ENCODE results near the gene ARMC12.
A peak's percentile ranks its signal among the peaks of the same experiment; 100 is the strongest.
"Not testable (repeated sequence)": the region's sequence is repeated elsewhere in the genome, so short reads cannot be mapped to it uniquely, and the experiment has no call there.

The ARMC12 gene

DNA sequence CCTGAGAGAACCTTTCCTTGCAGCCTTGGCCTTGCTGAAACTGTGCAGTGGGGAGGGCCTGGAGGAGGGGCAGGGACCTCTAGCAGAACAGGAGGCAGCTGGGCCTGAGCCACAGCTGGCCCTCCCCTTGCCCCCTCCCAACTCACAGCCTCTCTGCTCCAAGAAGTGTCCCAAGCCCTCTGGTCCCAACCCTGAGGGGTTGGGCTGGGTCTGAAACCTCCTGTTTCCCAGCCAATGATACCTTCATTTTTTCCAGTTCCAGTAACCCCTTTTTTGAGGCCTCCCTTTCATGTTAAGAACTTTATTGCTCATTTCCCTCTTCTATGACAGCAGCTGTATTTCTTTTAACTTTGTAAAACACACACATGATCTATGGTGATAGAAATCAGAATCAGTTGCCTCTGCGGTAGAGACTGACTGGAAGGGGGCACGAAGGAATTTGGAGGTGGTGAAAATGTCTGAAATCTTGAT is 17.9 kb upstream of the ARMC12 start:
- no peak for DNase-seq (ENCODE audit: low spot score)

DNA sequence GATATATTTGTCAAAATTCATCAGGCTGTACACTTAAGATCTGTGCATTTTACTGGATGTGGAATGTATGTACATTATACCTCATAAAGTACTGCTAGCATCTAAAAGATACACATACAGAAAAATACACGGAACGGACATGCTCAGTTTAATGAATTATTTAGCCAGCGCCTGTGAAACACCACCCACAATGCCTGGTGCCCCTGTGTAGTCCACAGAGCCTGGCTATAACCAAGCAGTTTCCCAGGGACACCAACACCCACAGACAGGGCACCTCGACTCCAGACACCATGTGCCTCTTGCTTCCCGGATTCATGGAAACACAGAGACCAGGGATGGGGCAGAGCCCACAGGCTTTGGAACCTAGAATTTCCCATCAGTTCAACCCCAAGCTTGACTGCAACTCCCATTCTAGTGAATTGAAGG is 17.4 kb upstream of the ARMC12 start:
- no peak for DNase-seq (ENCODE audit: low spot score)

DNA sequence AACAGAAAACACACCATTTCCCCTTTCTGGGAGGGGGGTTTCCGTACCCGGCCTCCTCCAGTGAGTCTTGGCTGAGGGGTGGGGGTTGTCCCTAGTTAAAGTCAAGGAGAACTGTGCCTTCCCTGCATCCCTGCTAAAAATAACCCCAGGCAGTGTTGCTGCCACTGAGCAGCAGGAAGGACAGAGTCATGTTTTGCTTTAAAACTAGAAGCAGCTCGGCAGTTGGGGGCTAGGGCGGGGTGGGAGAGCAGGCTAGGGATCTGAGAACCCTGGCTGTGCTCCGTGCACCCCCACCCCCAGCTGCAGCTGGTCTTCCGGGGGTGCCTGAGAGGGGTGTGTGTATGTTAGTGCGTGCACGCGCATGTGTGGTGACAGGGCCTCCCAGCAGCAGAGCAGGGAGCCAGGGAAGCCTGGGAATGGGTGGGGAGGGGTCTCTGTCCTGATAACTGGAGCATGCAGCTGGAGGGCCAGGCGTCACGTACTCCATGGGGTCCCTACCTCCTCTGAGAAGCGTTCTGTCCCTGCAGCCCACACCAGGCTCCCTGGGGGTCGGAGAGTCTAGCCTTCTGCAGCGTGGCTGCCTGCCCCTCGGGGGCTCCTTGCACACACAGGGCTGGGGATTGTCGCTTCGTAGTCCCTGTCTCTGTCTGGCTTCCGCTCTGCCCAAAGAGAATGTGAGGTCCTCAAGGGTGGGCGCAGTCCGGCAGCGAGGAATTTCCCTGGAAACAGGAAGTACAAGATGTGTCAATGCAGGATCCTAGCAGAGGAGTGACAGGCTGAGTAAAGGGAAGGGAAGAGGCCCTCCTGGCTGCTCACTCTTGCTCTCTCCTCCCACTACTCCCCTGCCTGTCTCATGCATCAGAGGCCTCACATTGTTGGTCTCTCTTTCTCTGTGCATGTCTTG is 16.8 kb upstream of the ARMC12 start:
- DNase-seq (ENCODE audit: low spot score), result no peak

- no peak for DNase-seq (ENCODE audit: low spot score)
Measured at GRCh38 chr6:35722121-35722761, 14.6 kb upstream of the ARMC12 start.

DNA sequence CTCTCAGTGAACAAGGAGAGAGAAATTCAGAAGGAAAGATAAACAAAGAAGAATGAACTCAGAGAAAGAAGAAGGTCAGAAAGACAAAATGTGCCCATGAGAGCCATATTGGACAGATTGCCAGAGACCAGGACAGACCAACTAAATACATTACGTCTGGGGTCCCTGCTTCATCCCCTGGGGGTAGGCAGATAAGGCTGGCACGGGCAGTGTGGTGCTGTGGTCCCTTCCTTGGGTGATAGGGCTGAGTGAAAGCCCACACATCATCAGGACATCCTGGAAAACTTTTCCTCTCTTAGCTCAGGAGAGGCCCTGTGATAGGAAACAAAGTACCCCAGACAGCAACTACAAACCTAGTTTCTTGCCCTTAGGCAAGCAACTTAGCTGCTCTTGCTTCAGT is 13.2 kb upstream of the ARMC12 start:
- DNase-seq (ENCODE audit: low spot score), result no peak

DNA sequence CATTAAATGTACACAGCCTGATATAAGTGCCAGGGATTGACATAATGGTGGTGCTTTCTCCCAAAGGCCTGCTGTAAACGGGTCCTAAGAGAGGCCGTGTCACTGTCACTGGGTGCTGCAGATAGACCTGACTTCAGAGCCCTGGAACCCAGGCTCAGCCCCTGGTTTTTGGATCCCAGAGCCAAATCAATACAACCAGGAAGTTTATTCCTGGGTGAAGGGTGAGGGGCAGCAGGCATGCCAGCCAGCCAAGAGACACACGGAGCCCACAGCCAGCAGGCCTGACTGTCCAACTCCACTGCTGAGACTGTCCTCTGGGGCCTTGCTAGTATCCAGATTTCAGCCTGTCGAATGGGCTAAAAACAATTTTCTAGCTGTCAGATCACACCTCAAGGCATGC is 12.8 kb upstream of the ARMC12 start:
- DNase-seq (ENCODE audit: low spot score), result no peak

GRCh38 chr6:35724471-35724870 is 12.4 kb upstream of the ARMC12 start:
- no peak for DNase-seq (ENCODE audit: low spot score)

GRCh38 chr6:35725081-35725708 is 11.6 kb upstream of the ARMC12 start:
- DNase-seq (ENCODE audit: low spot score), result no peak

- no peak for DNase-seq (ENCODE audit: low spot score)
Measured at GRCh38 chr6:35725721-35726438, 11.0 kb upstream of the ARMC12 start.

- DNase-seq (ENCODE audit: low spot score), result peak; percentile 66
Measured at GRCh38 chr6:35727231-35727934, 9.4 kb upstream of the ARMC12 start.

GRCh38 chr6:35727935-35728682 is 8.7 kb upstream of the ARMC12 start:
- peak; percentile 95 for DNase-seq (ENCODE audit: low spot score)

DNA sequence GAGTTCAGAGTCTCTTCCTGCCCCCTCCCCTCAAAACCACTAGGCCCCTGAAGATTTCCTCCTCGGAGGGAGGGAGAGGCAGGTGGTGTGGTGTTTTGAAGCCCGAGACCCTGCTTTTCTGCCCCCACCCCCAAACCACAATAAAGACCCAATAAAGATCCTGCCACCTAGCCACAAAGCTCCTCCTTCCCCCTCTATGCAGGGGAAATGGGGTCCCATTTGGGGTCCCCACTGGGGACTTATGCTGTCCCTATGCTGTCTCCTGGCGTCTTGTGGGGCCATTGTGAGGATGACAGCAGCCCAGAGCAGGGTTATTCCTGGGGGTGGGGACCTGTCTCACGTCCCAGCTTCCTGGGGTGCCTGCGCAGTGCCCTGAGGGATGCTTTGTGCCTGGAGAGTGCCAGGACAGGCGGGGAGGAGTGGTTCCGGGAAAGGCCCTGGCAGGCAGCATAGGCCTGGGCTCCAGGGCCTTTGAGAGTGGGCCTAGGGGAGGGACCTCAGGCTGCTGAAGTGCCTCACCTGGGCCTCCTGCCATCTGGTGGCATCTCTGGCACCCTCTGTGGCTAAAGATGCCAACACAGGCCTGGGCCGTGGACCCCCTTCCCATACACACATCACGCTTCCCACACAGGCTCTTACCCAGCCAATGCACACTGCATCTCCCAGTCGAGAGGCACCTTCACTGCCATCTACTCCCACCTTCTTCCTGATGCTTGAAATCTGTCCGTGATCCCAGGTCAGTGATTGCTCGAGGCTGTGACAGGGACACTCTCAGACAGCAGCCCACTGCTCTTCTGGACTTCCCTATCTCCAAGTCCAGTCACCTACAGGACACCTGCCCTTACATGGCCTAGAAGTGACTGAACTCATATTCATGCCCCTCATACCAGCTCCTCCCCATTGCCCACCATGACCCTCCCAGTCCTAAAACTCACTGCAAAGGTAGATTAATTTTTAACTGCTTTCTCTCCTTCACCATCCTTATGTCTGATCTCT is 7.9 kb upstream of the ARMC12 start:
- DNase-seq (ENCODE audit: low spot score), result no peak

GRCh38 chr6:35729722-35730121 is 7.1 kb upstream of the ARMC12 start:
- DNase-seq (ENCODE audit: low spot score), result no peak

DNA sequence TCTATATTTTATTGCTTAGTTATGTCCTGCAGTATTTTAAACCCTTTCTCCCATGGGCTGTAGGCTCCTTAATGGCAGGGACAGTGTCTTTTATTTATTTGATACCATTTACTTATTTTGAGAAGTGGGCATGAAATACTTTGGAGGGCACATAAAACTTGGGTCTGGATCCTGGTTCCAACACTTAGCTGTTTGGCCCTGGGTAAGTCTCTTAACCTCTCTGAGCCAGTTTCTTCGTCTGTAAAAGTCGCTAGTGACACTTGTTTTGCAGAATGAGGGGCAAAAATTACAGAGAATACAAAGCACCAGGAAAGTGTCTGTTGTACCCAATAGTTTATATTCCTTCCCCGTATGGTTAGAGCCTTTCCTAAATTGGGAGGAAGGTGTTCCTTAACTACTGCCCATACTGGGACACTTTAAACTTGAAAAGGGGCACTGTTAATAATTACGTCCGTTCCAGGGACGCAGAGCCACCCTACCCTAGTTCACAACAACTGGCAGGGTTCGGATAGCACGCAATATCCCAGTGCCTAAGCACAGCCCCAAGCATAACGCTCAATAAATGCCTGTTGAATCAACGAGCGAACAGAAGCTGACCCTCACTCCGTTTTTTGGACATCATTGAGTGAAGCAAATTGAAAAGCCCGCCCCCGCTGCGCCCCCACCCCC is 6.0 kb upstream of the ARMC12 start:
- no peak for DNase-seq (ENCODE audit: low spot score)

GRCh38 chr6:35731414-35731735 is 5.5 kb upstream of the ARMC12 start:
- peak; percentile 85 for DNase-seq (ENCODE audit: low spot score)

DNA sequence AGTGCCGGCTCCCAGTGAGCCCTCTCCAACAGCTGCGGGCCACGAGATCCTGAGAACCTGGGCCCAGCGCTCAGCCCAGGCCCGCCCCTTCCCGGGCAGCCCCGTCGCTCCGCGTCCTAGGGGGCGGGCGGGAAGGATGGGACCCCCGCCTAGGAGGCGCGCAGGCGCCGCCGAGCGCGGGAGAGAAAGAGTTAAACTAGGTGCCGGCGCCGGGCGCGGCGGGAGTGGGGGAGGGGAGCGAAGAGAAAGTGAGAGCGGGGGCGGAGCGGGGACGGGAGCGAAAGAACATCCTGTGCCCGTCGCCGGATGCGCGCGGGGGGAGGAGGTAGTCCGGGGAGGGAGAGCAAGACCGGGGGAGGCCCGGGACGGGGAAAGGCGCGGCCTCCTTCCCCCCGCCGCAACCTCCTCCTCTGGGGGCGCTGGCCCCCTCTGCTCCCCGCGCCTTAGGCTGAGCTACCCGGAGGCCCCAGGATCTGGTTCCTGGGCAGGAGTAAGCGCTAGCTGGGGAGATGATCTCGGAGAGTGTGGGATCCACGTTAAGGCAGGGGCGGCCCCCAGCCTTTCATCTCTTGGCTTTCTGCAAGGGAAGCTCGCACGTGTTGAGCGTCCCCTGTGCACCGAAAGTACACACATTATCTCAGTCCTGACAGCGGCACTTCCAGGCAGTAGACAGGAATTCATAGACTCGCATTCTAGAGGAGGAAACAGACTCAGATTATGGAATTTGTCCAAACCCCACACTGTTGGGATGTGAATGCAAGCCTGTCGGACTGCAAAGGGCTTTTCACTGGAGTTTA is 4.9 kb upstream of the ARMC12 start:
- peak; percentile 83 for DNase-seq (ENCODE audit: low spot score)

DNA sequence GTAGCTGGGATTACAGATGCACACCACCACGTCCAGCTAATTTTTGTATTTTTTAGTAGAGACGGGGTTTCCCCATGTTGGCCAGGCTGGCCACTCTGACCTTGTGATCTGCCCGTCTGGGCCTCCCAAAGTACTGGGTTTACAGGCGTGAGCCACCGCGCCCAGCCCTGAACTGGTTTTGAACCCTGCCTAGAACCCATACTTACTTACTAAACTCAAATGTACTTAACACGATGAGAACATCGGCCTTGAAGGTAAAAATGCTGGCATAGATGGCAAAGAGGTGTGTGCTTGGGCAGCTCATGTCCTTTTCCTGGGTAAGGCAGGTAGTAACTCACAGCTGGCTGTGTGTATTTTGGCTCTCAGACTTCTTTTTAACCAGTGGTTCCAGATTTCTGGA is 3.2 kb upstream of the ARMC12 start:
- no peak for DNase-seq (ENCODE audit: low spot score)

DNA sequence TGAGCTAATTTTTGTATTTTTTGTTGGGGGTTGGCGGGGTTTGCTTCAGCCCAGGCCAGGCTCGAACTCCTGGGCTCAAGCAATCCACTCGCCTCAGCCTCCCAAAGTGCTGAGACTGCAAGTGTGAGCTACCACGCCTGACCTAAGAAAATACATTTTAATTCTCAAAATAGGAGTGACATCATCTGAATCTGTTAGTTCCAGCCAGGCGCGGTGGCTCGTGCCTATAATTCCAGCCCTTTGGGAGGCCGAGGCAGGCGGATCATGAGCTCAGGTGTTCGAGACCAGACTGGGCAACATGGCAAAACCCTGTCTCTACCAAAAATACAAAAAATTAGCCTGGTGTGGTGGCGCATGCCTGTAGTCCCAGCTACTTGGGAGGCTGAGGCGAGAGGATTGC is 2.5 kb upstream of the ARMC12 start:
- DNase-seq (ENCODE audit: low spot score), result not testable (repeated sequence)
